ENCODE data around the gene MAP3K15.
A peak's percentile ranks its signal among the peaks of the same experiment; 100 is the strongest.

GRCh38 chrX:19544693-19545305 lies 29.5 kb upstream of the MAP3K15 start:
- TF ChIP-seq EZH2phosphoT487 (IDR thresholded peaks at IDR 0.05; ENCODE audit: borderline replicate concordance, low read length) (no peak), CTCF (conservative IDR thresholded peaks at IDR 0.05; ENCODE audit: low read depth, low read length) (peak; percentile 78), EZH2 (IDR thresholded peaks at IDR 0.05; ENCODE audit: low read length, unreplicated experiment) (no peak)
